Ascending aorta (tissue), 2 donors: Measurements from ENCODE around the gene MPO. TPM values are rescaled to one million over a fixed set of nuclear protein-coding genes. Genes with fewer than 3 reads are reported as not detected.
A peak's percentile ranks its signal among the peaks of the same experiment; 100 is the strongest.

Experiments
- DNase-seq, 2 donors: peaks; one replicate each; pipeline ENCODE4 v3.0.0-alpha.2; 2019; ENCODE audit warnings: low spot score in 2 of 2
- H3K27ac ChIP-seq, 2 donors: fragments of 200-600 bp; sonication (generic); one replicate each; pipeline ENCODE4 v1.5.1; 2016 to 2017; ENCODE audit warnings: mild to moderate bottlenecking in 1 of 2
- H3K27me3 ChIP-seq: fragments of 200-600 bp; sonication (generic); one replicate; pipeline ENCODE4 v1.5.1; 2017
- H3K36me3 ChIP-seq, 2 donors: fragments of 200-600 bp; sonication (generic); one replicate each; pipeline ENCODE4 v1.5.1; 2016
- H3K4me1 ChIP-seq, 2 donors: fragments of 200-600 bp; sonication (generic); one replicate each; pipeline ENCODE4 v1.5.1; 2016 to 2017; ENCODE audit warnings: mild to moderate bottlenecking in 1 of 2
- H3K4me3 ChIP-seq, 2 donors: fragments of 200-600 bp; sonication (generic); one replicate each; pipeline ENCODE4 v1.5.1; 2016 to 2017; ENCODE audit warnings: mild to moderate bottlenecking in 1 of 2
- H3K9me3 ChIP-seq, 2 donors: fragments of 200-600 bp; sonication (generic); one replicate each; pipeline ENCODE4 v1.5.1; 2016
- intact Hi-C: fragments of 100-400 bp; cut with DNase I; formaldehyde crosslinking; loops from one replicate; pipeline ENCODE4 v1.15.1; 2023
- total RNA-seq: library from RNA; depleted of rRNA; stranded (reverse); fragments of >200 nt; gene quantifications from one replicate; pipeline ENCODE4 v1.1.0, GENCODE V29; 2016
- TF ChIP-seq, protein P1 (sequence below), 3 experiments: fragments of 200-600 bp in 2 of 3; fragments of 450-650 bp in 1 of 3; sonication (generic) in 2 of 3; IDR thresholded peaks; one replicate each; pipeline ENCODE4 v1.5.1; 2016 to 2019; ENCODE audit warnings: antibody characterized with exemption in 3 of 3, mild to moderate bottlenecking in 1 of 3, moderate library complexity in 1 of 3

MPO gene
- total RNA-seq, 1 donor from 2014 or later, result 1.8 TPM

DNA sequence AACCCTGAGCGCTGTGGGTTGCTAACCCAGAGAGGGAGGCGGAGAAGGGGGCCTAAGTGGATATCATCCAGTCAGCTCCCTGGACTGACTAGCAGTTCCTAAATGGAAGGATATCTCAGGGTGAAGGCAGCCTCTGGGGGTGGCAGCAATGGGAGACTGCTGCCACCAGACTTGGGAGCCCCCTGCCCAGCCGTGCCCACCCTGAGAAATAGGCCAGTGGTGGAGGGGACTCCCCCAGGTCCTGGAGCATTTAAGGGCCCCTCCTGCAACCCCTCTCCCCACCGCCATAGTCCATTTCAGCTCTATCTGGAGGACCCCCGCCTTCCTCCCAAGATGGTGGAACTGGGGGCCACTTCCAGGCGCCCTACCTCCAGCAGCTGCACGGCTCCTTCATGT is 39.4 kb upstream of the MPO start:
- Histone ChIP-seq H3K4me3 (no peak overlapping the region), H3K36me3 (no peaks in the 10 kb centered on the region), H3K27me3 (no peaks in the 10 kb centered on the region), H3K9me3 (no peaks in the 10 kb centered on the region), H3K4me1 (peaks cover 2 to 3% of the 10 kb centered on the region in 2 donors), H3K27ac (no peak overlapping the region)
- intact Hi-C loops, result no loop called here
- TF ChIP-seq, protein P1, sequence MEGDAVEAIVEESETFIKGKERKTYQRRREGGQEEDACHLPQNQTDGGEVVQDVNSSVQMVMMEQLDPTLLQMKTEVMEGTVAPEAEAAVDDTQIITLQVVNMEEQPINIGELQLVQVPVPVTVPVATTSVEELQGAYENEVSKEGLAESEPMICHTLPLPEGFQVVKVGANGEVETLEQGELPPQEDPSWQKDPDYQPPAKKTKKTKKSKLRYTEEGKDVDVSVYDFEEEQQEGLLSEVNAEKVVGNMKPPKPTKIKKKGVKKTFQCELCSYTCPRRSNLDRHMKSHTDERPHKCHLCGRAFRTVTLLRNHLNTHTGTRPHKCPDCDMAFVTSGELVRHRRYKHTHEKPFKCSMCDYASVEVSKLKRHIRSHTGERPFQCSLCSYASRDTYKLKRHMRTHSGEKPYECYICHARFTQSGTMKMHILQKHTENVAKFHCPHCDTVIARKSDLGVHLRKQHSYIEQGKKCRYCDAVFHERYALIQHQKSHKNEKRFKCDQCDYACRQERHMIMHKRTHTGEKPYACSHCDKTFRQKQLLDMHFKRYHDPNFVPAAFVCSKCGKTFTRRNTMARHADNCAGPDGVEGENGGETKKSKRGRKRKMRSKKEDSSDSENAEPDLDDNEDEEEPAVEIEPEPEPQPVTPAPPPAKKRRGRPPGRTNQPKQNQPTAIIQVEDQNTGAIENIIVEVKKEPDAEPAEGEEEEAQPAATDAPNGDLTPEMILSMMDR (IDR thresholded peaks at IDR 0.05), result no peak
- peak in 1 of 2 donors; percentile 38 for DNase-seq

DNA sequence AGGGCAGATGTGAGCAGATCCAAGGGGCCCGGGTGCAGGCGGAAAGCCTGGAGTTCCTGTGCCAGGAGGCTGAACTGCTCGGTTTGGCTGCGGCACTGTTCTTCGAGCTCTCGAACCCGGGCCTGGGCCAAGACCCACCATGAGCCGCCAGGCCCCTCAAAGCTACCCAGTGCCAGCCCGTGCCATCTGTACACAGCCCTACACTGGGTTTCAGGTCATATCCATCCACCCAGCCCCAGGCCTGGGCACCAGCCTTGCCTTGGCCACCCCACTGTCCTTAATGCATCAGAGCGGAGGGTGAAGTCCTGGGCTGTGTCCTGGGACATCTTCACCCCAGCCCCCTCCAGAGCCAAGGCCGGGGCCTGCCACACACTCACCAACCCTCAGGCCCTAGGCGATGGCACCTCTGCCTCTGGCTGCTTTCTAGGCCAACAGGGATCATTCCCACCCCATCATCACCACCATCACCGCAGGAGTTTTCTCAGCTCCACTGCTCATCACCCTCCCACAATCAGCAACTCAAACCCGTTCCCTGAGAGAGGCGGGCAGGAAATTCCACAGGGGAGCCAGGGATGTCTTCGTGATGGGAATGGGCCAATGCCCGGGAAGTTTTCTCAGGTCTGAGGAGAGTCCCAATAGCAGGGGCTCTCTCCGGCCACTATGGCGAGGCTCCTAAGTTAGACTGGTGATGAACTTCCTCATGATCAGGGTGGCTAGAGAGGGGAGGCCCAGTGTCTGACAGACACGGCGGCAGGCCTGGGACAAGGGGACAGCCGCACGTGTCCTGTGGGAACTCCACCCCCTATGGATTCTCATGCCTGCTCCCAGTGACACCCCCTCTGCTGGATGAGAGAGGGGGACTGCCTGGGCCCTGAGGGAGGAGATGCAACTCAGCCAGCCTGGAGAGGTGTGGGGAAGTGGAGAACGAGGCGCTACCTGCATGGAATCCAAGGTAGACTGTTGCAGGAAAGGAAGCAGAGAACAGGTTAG is 38.7 kb upstream of the MPO start:
- no peaks in the 10 kb centered on the region for H3K36me3 ChIP-seq

DNA sequence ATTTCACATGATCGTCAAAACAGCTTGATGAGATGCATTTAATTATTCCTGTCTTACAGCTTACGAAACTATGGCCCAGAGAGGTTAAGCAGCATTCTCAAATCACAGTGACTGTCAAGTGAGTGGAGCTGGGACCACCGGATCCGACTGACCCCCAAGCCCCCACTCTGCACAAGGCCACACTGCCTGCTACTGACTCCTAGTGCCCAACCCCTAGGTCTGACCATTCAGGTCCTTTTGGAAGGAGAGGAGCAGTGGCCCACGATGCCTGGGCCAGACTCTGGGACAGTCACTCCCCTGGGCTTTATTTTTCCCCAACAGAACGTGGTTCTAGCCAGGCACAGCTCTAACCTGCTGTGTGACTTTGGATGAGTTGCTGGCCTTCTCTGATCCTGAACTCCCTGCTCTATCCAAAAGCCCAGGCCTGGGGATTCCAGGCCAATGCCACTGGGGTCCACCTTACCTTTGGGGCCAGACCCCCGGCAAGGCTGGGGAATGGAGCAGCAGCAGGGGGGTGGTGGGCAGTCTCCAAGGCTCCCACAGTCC is 38.0 kb upstream of the MPO start:
- H3K27ac ChIP-seq, result no peak overlapping the region
- no peaks in the 10 kb centered on the region for H3K27me3 ChIP-seq
- no peaks in the 10 kb centered on the region for H3K9me3 ChIP-seq
- H3K36me3 ChIP-seq, result no peaks in the 10 kb centered on the region
- no peaks in the 10 kb centered on the region for H3K4me1 ChIP-seq
- no peak for DNase-seq
- TF ChIP-seq, protein P1 (IDR thresholded peaks at IDR 0.05), result no peak
- H3K4me3 ChIP-seq, result no peak overlapping the region
- intact Hi-C loops, result no loop called here

More for the DNA sequence above, 38.7 kb upstream of the MPO start:
- TF ChIP-seq, protein P1 (IDR thresholded peaks at IDR 0.05), result no peak
- intact Hi-C loops, result no loop called here
- Histone ChIP-seq H3K9me3 (no peaks in the 10 kb centered on the region), H3K4me3 (no peak overlapping the region), H3K4me1 (peaks cover 0 to 3% of the 10 kb centered on the region in 2 donors), H3K27ac (no peak overlapping the region), H3K27me3 (no peaks in the 10 kb centered on the region)
- DNase-seq, result peak in 1 of 2 donors; percentile 61

DNA sequence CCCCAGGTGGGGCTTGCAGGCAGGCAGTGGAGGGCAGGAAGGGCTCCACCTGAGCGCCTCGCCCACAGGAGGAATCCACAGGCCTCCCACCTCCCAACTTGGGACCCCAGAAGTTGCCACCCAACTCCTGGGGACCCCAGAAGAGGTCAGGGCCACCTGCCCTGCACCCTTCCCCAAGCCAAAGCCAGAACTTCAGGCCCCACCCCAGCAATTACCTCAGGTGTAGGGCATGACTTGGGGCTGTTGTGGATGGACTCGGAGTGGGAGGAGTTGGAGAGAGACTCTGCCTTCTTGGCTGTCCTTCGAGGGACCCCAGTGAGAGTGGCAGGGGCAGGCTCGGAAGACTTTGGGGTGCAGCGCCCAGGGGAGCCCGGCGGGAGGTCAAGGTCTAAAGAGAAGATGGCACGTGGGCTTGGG is 37.3 kb upstream of the MPO start:
- no peak overlapping the region for H3K4me3 ChIP-seq
- intact Hi-C loops, result no loop called here
- no peaks in the 10 kb centered on the region for H3K4me1 ChIP-seq
- no peaks in the 10 kb centered on the region for H3K9me3 ChIP-seq
- TF ChIP-seq, protein P1 (IDR thresholded peaks at IDR 0.05), result no peak
- H3K27ac ChIP-seq, result no peak overlapping the region
- no peaks in the 10 kb centered on the region for H3K27me3 ChIP-seq
- peak in 1 of 2 donors; percentile 51 for DNase-seq
- no peaks in the 10 kb centered on the region for H3K36me3 ChIP-seq

DNA sequence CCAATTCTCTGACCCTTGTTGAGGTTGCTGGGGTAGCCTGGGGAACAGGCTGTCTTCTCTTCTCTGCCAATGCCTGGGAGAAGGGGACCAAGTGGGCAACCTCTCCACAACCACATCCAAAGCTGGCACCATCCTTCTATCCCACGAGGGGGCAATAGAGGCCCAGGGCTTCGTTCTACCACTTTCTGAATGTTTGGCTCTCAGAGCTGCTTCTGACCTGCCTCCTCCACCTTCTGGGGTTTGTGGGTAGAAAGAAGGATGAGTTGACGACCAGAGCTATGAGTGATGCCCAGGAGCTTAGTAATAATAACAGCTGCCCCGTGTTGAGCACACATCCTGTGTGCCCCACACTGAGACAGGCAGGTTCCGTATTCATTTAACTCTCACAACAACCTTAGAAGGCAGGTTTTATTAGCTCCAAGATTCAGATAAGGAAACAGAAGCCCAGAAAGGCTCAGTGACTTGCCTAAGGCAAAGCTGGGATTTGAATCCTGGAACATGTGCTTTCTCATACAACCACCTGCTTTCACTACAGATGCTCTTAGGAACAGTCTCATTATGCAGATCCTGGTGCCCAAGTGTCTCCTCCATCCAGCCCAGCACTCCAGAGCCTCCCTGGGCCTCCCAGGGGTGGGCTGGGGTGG is 36.8 kb upstream of the MPO start:
- Histone ChIP-seq H3K9me3 (no peaks in the 10 kb centered on the region), H3K36me3 (no peaks in the 10 kb centered on the region), H3K27me3 (no peaks in the 10 kb centered on the region), H3K4me3 (no peak overlapping the region), H3K4me1 (no peaks in the 10 kb centered on the region), H3K27ac (no peak overlapping the region)
- intact Hi-C loops, result no loop called here
- peak in 1 of 2 donors; percentile 65 for DNase-seq
- TF ChIP-seq, protein P1 (IDR thresholded peaks at IDR 0.05), result peak in 2 of 3 experiments; percentile 47 to 49
